DOHH2 (cell line): ENCODE measurements around the gene SCN4A.

ENCODE experiments used
- EZH2phosphoT487 ChIP-seq: fragments of 200-600 bp; sonication (generic); IDR thresholded peaks from 2 replicates; pipeline ENCODE4 v1.6.1; 2017; ENCODE audit warnings: borderline replicate concordance, mild to moderate bottlenecking, antibody characterized with exemption, low read length, moderate library complexity, mixed read lengths
- TF ChIP-seq, protein P1 (sequence below): fragments of 200-600 bp; sonication (generic); IDR thresholded peaks from one replicate; pipeline ENCODE4 v1.5.1; 2014; ENCODE audit warnings: antibody characterized with exemption, mild to moderate bottlenecking, low read depth, low read length; ENCODE audit not compliant: poor library complexity, severe bottlenecking

DNA sequence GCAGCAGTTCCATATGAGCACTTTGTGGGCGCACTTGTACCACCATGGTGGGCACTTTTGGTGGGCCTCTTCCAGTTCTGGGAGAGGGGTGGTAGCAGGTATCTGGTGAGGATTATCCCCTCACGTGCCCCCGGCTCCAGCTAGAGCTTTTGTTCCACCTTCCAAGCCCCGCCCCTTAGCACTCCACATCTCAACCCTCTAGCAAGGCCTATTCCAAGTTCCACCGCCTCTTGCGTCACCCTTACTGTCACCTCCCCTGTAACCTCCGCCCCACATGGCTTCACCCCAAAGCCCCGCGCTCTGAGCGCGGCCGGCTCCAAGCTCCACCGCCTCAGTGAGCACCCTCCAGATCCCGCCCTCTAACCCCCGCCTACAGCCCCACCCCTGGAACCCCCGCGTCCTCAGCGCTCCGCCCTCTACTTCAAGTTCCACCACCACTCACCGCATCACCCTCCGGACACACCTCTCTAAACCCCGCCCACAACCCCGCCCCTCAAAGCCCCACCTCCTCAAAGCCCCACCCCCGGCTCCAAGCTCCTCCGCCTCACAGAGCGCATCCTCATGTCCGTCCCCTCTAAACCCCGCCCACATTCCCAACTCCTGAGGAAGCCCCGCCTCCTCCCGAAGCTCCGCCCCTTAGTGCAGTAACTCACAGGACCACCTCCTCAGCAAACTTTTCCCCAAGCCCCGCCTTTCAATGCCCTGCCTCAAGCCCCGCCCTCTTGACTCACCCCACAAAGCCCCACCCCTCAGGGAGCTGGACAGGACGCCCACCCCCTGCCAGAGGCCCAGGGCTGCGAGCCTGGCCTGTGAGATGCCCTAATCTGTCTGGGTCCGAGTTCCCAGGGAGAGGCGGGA is 11.1 kb downstream of the SCN4A start:
- TF ChIP-seq, protein P1, sequence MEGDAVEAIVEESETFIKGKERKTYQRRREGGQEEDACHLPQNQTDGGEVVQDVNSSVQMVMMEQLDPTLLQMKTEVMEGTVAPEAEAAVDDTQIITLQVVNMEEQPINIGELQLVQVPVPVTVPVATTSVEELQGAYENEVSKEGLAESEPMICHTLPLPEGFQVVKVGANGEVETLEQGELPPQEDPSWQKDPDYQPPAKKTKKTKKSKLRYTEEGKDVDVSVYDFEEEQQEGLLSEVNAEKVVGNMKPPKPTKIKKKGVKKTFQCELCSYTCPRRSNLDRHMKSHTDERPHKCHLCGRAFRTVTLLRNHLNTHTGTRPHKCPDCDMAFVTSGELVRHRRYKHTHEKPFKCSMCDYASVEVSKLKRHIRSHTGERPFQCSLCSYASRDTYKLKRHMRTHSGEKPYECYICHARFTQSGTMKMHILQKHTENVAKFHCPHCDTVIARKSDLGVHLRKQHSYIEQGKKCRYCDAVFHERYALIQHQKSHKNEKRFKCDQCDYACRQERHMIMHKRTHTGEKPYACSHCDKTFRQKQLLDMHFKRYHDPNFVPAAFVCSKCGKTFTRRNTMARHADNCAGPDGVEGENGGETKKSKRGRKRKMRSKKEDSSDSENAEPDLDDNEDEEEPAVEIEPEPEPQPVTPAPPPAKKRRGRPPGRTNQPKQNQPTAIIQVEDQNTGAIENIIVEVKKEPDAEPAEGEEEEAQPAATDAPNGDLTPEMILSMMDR, result no peak
- TF ChIP-seq EZH2phosphoT487, result no peak
